ENCODE measurements around the gene CD200. TPM values are rescaled to one million over a fixed set of nuclear protein-coding genes. Genes with fewer than 3 reads are reported as not detected.

CD200 gene
- total RNA-seq, 1 donor from 2014 or later: 25.7 TPM

GRCh38 chr3:112320691-112321090 lies 12.3 kb upstream of the CD200 start:
- Mint-ChIP-seq H3K27me3 (ENCODE audit: low read depth) (no peaks in the 10 kb centered on the region), H3K27ac (peak overlapping the region; percentile 75), H3K36me3 (peaks cover 2% of the 10 kb centered on the region), H3K4me3 (peak overlapping the region; percentile 22), H3K4me1 (peaks cover 34% of the 10 kb centered on the region), H3K9me3 (no peaks in the 10 kb centered on the region)
- no peak for TF ChIP-seq CTCF (IDR thresholded peaks at IDR 0.05; ENCODE audit: unreplicated experiment)
- DNase-seq (ENCODE audit: low spot score in 2 of 2, unreplicated experiment in 2 of 2): no peak

GRCh38 chr3:112321867-112322652 lies 10.9 kb upstream of the CD200 start:
- Mint-ChIP-seq H3K4me3 (peak overlapping the region; percentile 63), H3K36me3 (no peaks in the 10 kb centered on the region), H3K27me3 (ENCODE audit: low read depth) (no peaks in the 10 kb centered on the region), H3K4me1 (peaks cover 36% of the 10 kb centered on the region), H3K27ac (peak overlapping the region; percentile 78), H3K9me3 (no peaks in the 10 kb centered on the region)
- DNase-seq (ENCODE audit: low spot score in 2 of 2, unreplicated experiment in 2 of 2): no peak
- no peak for TF ChIP-seq CTCF (IDR thresholded peaks at IDR 0.05; ENCODE audit: unreplicated experiment)

GRCh38 chr3:112327371-112327951 lies 5.5 kb upstream of the CD200 start:
- H3K36me3 Mint-ChIP-seq: no peaks in the 10 kb centered on the region
- TF ChIP-seq CTCF (IDR thresholded peaks at IDR 0.05; ENCODE audit: unreplicated experiment): peak; percentile 27
- no peak overlapping the region for H3K27ac Mint-ChIP-seq
- peaks cover 5% of the 10 kb centered on the region for H3K4me1 Mint-ChIP-seq
- H3K4me3 Mint-ChIP-seq: no peak overlapping the region
- H3K27me3 Mint-ChIP-seq (ENCODE audit: low read depth): peaks cover 2% of the 10 kb centered on the region
- no peak for DNase-seq (ENCODE audit: low spot score in 2 of 2, unreplicated experiment in 2 of 2)
- H3K9me3 Mint-ChIP-seq: no peaks in the 10 kb centered on the region

- DNase-seq (ENCODE audit: low spot score in 2 of 2, unreplicated experiment in 2 of 2): no peak
- TF ChIP-seq CTCF (IDR thresholded peaks at IDR 0.05; ENCODE audit: unreplicated experiment): no peak
- Mint-ChIP-seq H3K9me3 (no peaks in the 10 kb centered on the region), H3K27me3 (ENCODE audit: low read depth) (peaks cover 2% of the 10 kb centered on the region), H3K4me3 (peak overlapping the region; percentile 37), H3K4me1 (peaks cover 25% of the 10 kb centered on the region), H3K27ac (no peak overlapping the region), H3K36me3 (no peaks in the 10 kb centered on the region)
Observed at GRCh38 chr3:112331851-112332250, 1.1 kb upstream of the CD200 start.

GRCh38 chr3:112333381-112334317 lies 693 bp downstream of the CD200 start:
- peak overlapping the region; percentile 79 for H3K4me3 Mint-ChIP-seq
- peaks cover 2% of the 10 kb centered on the region for H3K27me3 Mint-ChIP-seq (ENCODE audit: low read depth)
- peaks cover 36% of the 10 kb centered on the region for H3K4me1 Mint-ChIP-seq
- peak overlapping the region; percentile 93 for H3K27ac Mint-ChIP-seq
- no peaks in the 10 kb centered on the region for H3K36me3 Mint-ChIP-seq
- TF ChIP-seq CTCF (IDR thresholded peaks at IDR 0.05; ENCODE audit: unreplicated experiment): no peak
- peak; percentile 19 to 46 for DNase-seq (ENCODE audit: low spot score in 2 of 2, unreplicated experiment in 2 of 2)
- H3K9me3 Mint-ChIP-seq: no peaks in the 10 kb centered on the region
